RWPE1 (cell line): ENCODE data around the gene ISOC2.

Experiments
- CTCF ChIA-PET: fragments of 350-600 bp; sonication (Branson Sonifier 250); formaldehyde crosslinking; extraction: SDS; loops from one replicate; lab custom pipeline; 2021; lab: Yijun Ruan, JAX
- POLR2A ChIA-PET: fragments of 400-600 bp; formaldehyde crosslinking; extraction: SDS; loops from one replicate; lab custom pipeline; 2020; ENCODE audit warnings: antibody characterized with exemption; ENCODE audit not compliant: low non-redundant PET; lab: Yijun Ruan, JAX
- DNase-seq: peaks from one replicate; pipeline ENCODE4 v3.0.0; 2012; ENCODE audit warnings: low spot score
- H3K27ac ChIP-seq: fragments of 450-650 bp; 2 replicates; pipeline ENCODE4 v1.5.1; 2017
- TF ChIP-seq, protein P1 (sequence below): fragments of 450-650 bp; conservative IDR thresholded peaks from 2 replicates; pipeline ENCODE4 v1.5.1; 2017; ENCODE audit warnings: low read depth, mild to moderate bottlenecking

Gene ISOC2

GRCh38 chr19:55462722-55463121 lies 1.3 kb upstream of the ISOC2 start:
- no peak for DNase-seq
- ChIA-PET CTCF (interaction anchor here (0.6 kb wide), 1 partner anchor 103 kb away, joined by 4 read pairs; no protein-coding TSS in a partner anchor), POLR2A (interaction anchor here (0.6 kb wide), 1 partner anchor 187 kb away, joined by 6 read pairs; no protein-coding TSS in a partner anchor)
- H3K27ac ChIP-seq = peak overlapping the region; percentile 88
- TF ChIP-seq, protein P1, sequence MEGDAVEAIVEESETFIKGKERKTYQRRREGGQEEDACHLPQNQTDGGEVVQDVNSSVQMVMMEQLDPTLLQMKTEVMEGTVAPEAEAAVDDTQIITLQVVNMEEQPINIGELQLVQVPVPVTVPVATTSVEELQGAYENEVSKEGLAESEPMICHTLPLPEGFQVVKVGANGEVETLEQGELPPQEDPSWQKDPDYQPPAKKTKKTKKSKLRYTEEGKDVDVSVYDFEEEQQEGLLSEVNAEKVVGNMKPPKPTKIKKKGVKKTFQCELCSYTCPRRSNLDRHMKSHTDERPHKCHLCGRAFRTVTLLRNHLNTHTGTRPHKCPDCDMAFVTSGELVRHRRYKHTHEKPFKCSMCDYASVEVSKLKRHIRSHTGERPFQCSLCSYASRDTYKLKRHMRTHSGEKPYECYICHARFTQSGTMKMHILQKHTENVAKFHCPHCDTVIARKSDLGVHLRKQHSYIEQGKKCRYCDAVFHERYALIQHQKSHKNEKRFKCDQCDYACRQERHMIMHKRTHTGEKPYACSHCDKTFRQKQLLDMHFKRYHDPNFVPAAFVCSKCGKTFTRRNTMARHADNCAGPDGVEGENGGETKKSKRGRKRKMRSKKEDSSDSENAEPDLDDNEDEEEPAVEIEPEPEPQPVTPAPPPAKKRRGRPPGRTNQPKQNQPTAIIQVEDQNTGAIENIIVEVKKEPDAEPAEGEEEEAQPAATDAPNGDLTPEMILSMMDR = no peak

DNA sequence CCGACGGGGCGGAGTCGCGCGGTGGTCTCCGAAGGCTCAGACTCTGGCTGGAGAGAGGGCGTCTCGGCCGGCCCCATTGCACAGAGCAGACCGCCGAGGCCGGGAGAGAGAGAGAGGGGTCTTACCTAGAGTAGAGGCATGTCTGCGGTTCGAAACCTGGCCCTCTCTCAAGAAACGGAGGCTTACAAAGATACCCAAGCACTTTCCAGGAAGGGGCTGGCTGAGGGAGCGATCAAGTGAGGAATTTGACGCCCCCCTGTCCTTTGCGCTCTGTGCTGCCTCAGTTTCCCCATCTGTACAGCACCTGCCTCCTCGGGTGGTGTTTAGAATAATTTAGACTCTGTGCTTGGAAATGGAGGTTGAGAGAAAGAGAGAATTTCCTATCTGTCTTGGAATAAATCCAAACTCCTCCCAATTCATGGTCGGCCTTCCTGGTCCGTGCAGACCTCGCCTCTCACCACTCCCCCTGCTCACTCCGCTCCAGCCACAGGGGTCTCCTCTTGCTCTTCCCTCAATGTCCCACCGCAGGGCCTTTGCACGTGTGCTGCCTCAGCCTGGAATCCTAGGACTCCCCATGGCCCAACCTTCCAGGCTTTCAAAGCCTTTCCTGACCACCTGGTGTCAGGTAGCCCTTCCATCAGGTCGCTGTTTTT lies 658 bp upstream of the ISOC2 start:
- TF ChIP-seq, protein P1 = no peak
- peak overlapping the region; percentile 88 for H3K27ac ChIP-seq
- DNase-seq = no peak
- ChIA-PET POLR2A (no interaction called here), CTCF (no interaction called here)

DNA sequence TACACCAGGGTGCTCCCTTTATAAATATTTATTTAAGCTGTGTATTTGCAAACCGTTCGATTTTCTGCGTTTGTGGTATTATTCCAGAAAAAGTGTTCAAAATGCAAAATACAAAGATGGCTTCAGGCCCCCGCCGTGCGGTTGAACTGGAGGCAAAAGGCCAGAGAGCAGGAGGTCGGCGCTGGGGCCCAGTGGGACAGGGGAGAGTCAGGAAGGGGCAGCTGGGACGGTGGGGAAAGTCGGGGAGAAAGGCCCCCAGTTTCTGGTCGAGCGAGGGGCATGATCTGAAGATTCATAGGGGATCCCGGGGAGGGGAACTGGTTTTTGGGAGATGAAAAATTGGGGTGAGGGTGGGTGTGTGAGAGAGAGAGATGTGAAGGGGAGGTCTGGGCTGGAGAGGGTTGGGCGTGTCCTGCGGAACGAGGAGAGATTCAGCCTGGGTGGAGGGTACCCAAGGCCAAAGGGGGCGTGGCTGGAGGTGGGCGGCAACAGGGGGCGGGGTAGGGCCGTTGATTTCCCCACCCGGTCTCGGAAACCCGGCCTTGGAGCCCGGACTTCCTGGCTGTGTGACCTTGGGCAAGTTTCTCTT lies 678 bp downstream of the ISOC2 start:
- POLR2A ChIA-PET = interaction anchor here (0.6 kb wide), 1 partner anchor 120 kb away, joined by 3 read pairs; the partner anchor contains the start of gene ZNF579
- CTCF ChIA-PET = interaction anchor here (0.6 kb wide), 1 partner anchor 258 kb away, joined by 3 read pairs; no protein-coding TSS in a partner anchor
- peak; percentile 67 for DNase-seq
- TF ChIP-seq, protein P1 = no peak
- peak overlapping the region; percentile 88 for H3K27ac ChIP-seq

DNA sequence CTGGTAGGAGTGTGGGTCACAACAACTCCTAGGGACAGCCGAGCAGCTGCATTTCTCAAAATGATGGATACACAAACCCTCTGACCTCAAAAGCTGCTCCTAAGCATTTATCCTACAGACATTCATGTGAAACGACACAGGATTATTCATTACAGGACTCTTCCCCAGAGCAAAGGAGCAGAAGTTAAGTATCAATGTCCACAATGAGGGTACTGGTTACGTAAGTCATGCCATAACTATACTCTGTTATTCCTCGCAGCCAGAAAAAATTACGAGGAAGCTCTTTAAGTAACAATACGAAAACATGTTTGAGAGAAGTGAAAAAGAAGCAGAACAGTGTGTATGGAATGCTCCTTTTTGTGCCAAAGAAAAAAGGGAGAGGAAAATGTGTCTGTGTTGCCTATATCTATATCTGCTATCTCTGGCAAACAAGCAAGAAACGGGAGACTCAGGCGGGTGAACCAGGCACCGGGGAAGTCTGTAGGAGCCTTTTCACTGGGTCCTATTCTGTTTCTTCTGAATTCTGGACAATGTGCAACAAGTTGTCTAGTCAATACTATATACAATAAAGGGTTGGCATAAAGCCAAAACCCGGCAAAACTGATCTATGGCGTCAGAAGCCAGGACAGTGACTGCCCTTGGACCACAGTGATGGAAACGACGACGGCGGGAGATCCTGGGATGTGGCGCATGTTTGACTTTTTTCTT lies 1.3 kb downstream of the ISOC2 start:
- peak overlapping the region; percentile 88 for H3K27ac ChIP-seq
- DNase-seq = no peak
- POLR2A ChIA-PET = no interaction called here

DNA sequence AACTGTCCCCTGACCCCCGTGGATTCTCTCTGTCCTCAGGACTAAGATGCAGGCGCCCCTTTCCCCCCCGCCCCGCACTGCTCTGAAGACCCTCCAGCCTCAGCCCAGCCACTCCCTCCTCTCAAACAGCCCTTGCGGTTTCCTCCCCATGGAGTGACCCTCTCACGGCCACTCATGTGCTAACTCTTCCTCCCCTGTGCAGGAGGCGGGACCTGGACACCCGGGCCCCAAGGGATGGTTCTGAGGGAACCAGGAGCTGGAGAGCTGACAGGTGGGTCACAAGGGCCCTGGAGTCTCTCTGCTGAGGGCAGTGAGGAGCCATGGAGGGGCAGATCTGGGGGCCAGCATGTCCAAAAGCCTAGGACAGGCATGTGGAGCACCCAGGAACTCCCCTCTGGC lies 1.9 kb downstream of the ISOC2 start:
- DNase-seq = no peak
- TF ChIP-seq, protein P1 = no peak
- CTCF ChIA-PET = interaction anchor here (1.6 kb wide), 1 partner anchor 8 kb away, joined by 9 read pairs; no protein-coding TSS in a partner anchor
- peak overlapping the region; percentile 57 for H3K27ac ChIP-seq
- POLR2A ChIA-PET = no interaction called here

More for the DNA sequence above, 1.3 kb downstream of the ISOC2 start:
- CTCF ChIA-PET = no interaction called here
- TF ChIP-seq, protein P1 = no peak

DNA sequence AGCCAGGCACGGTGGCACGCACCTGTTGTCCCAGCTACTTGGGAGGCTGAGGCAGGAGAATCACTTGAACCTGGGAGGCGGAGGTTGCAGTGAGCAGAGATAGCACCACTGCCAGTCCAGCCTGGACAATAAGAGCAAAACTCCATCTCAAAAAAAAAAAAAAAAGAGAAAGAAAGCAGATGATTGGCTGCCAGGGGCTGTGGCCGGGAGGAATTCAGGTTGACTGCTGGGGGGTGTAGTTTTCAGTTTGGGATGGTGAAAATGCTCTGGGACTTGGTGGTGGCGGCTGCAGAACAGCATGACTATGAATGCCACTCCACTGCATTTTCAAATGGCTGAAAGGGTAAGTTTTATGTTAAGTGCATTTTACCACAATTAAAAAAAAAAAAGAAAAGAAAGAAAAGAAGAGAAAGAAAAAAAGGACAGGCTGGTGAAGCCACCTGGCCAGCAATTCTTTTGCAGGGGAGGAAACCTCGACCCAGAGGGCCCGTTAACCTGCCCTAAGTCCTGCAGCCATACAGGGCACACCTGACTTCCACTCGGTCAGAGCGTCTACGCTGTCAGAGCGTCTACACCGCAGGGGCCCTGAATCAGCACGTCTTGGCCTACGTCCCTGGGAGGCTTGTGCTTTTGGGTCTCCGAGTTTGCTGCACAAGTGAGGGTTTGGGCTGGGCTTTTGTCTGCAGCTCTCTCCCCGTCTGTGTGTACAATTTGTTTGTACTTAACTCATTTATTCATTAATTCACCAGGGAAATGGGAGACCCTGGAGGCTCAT lies 3.6 kb downstream of the ISOC2 start:
- no peak for DNase-seq
- ChIA-PET CTCF (interaction anchor here (1.6 kb wide), 1 partner anchor 10 kb away, joined by 9 read pairs; no protein-coding TSS in a partner anchor), POLR2A (no interaction called here)
- peak overlapping the region; percentile 57 for H3K27ac ChIP-seq
- TF ChIP-seq, protein P1 = no peak
